ENCODE measurements around the gene NLRP6. TPM values are rescaled to one million over a fixed set of nuclear protein-coding genes. Genes with fewer than 3 reads are reported as not detected.
"Not testable (repeated sequence)": the region's sequence is repeated elsewhere in the genome, so short reads cannot be mapped to it uniquely, and the experiment has no call there.

NLRP6 gene
- total RNA-seq, 1 experiment from 2014 or later, result not detected

GRCh38 chr11:252666-253065 lies 25.5 kb upstream of the NLRP6 start:
- Histone ChIP-seq H3K27me3 (no peaks in the 10 kb centered on the region), H3K9me3 (no peaks in the 10 kb centered on the region), H3K4me3 (no peak overlapping the region), H3K36me3 (peaks cover 41% of the 10 kb centered on the region)
- DNase-seq, result no peak

GRCh38 chr11:253160-253885 lies 24.9 kb upstream of the NLRP6 start:
- no peaks in the 10 kb centered on the region for H3K27me3 ChIP-seq
- H3K4me3 ChIP-seq, result no peak overlapping the region
- no peak for DNase-seq
- H3K36me3 ChIP-seq, result peaks cover 34% of the 10 kb centered on the region
- H3K9me3 ChIP-seq, result no peaks in the 10 kb centered on the region

- Histone ChIP-seq H3K36me3 (peaks cover 28% of the 10 kb centered on the region), H3K4me3 (no peak overlapping the region), H3K27me3 (no peaks in the 10 kb centered on the region), H3K9me3 (no peaks in the 10 kb centered on the region)
- DNase-seq, result no peak
Observed at GRCh38 chr11:253886-254270, 24.3 kb upstream of the NLRP6 start.

- DNase-seq, result no peak
- Histone ChIP-seq H3K27me3 (no peaks in the 10 kb centered on the region), H3K4me3 (no peak overlapping the region), H3K36me3 (peaks cover 20% of the 10 kb centered on the region), H3K9me3 (no peaks in the 10 kb centered on the region)
Observed at GRCh38 chr11:255176-255575, 23.0 kb upstream of the NLRP6 start.

DNA sequence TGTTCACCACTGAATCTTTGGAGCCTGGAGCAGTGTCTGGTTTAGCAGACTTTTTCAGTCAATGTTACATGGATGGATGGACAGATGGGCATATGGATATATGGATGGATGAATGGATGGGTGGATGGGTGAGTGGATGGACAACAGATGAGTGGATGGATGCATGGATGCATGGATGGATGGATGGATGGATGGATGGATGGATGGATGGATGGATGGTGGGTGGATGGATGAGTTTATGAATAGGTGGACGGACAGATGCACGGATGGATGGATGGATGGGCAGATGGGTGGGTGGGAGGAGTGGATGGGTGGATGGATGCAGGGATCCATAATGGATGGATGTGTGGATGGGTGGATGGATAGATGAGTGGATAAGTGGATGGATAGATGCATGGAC lies 22.4 kb upstream of the NLRP6 start:
- Histone ChIP-seq H3K27me3 (no peaks in the 10 kb centered on the region), H3K36me3 (peaks cover 13% of the 10 kb centered on the region), H3K9me3 (no peaks in the 10 kb centered on the region), H3K4me3 (no peak overlapping the region)
- DNase-seq, result no peak

- Histone ChIP-seq H3K36me3 (no peaks in the 10 kb centered on the region; the same call in 1 of the 2 replicates), H3K27me3 (no peaks in the 10 kb centered on the region), H3K4me3 (no peak overlapping the region), H3K9me3 (no peaks in the 10 kb centered on the region)
- DNase-seq, result no peak
Observed at GRCh38 chr11:256952-257737, 21.1 kb upstream of the NLRP6 start.

- no peaks in the 10 kb centered on the region; the same call in 1 of the 2 replicates for H3K36me3 ChIP-seq
- no peaks in the 10 kb centered on the region for H3K27me3 ChIP-seq
- DNase-seq, result no peak
- H3K9me3 ChIP-seq, result no peaks in the 10 kb centered on the region
- no peak overlapping the region for H3K4me3 ChIP-seq
Observed at GRCh38 chr11:257766-258493, 20.3 kb upstream of the NLRP6 start.

GRCh38 chr11:259413-259812 lies 18.8 kb upstream of the NLRP6 start:
- no peaks in the 10 kb centered on the region for H3K27me3 ChIP-seq
- no peak overlapping the region for H3K4me3 ChIP-seq
- no peak for DNase-seq
- H3K9me3 ChIP-seq, result no peaks in the 10 kb centered on the region
- H3K36me3 ChIP-seq, result no peaks in the 10 kb centered on the region

GRCh38 chr11:261624-262023 lies 16.6 kb upstream of the NLRP6 start:
- Histone ChIP-seq H3K27me3 (no peaks in the 10 kb centered on the region), H3K4me3 (no peak overlapping the region), H3K36me3 (no peaks in the 10 kb centered on the region), H3K9me3 (peaks cover 3% of the 10 kb centered on the region; the same call in 1 of the 2 replicates)
- DNase-seq, result no peak

DNA sequence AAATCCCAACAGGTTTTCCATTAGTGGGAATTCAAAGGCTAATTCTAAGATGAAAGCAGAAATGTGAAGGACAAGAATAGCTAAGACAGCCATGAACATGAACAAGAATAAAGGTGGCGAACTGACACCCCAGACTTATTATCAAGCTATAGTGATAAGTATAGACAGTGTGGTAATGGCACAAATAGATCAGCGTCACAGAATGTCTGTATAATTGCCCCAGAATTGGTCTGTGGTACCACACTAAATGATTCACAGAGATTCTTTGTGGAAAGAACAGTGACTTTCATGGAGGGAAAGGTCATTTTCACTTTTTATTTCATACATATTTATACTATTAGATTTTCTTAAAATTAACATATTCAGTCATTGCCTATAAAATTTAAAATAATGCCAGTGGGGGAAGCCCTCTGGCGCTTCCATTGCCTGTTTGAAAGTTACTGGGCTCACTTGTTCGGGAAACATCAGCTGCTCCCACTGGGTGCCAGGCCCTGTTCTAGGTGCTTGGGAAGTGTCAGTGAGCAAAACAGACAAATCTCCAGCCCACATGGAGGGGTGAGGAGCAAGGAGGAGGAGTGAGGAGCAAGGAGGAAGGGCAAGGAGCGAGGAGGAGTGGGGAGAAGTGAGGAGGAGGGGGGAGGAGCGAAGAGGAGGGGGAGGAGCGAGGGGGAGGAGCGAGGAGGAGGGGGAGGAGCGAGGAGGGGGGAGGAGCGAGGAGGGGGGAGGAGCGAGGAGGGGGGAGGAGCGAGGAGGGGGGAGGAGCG lies 11.3 kb upstream of the NLRP6 start:
- Histone ChIP-seq H3K4me3 (no peak overlapping the region), H3K9me3 (peaks cover 3% of the 10 kb centered on the region; the same call in 1 of the 2 replicates), H3K36me3 (no peaks in the 10 kb centered on the region), H3K27me3 (no peaks in the 10 kb centered on the region)
- no peak for DNase-seq

DNA sequence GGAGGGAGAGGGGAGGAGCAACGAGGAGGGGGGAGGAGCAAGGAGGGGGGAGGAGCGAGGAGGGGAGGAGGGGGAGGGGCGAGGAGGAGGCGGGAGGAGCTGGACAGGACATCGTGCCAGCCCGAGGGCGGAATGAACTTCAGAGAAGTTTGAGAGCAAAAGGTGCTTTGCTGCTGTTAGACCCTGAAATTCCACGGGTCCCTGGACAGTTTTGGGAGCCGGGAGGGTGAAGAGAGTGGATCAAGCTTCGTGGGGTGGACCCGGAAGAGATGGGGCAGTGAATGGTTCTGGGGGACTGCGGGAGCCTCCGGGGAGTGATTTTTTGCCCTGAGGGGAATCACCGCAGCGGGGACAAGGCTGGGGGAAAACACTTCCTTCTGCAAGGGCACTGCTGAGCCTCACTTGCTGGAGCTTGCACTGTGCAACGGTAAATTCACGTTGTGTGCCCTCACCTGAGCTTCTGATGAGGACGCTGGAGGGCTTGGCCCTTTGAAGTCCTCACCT lies 10.7 kb upstream of the NLRP6 start:
- H3K36me3 ChIP-seq, result no peaks in the 10 kb centered on the region
- DNase-seq, result peak; percentile 33

GRCh38 chr11:268716-269145 lies 9.5 kb upstream of the NLRP6 start:
- not testable (repeated sequence) for H3K27me3 ChIP-seq, H3K9me3 ChIP-seq, H3K36me3 ChIP-seq
- DNase-seq, result peak; percentile 86
- H3K4me3 ChIP-seq, result peak overlapping the region; percentile 32

More for the DNA sequence above, 10.7 kb upstream of the NLRP6 start:
- no peak overlapping the region for H3K4me3 ChIP-seq
- H3K9me3 ChIP-seq, result peaks cover 3% of the 10 kb centered on the region; the same call in 1 of the 2 replicates
- H3K27me3 ChIP-seq, result no peaks in the 10 kb centered on the region

DNA sequence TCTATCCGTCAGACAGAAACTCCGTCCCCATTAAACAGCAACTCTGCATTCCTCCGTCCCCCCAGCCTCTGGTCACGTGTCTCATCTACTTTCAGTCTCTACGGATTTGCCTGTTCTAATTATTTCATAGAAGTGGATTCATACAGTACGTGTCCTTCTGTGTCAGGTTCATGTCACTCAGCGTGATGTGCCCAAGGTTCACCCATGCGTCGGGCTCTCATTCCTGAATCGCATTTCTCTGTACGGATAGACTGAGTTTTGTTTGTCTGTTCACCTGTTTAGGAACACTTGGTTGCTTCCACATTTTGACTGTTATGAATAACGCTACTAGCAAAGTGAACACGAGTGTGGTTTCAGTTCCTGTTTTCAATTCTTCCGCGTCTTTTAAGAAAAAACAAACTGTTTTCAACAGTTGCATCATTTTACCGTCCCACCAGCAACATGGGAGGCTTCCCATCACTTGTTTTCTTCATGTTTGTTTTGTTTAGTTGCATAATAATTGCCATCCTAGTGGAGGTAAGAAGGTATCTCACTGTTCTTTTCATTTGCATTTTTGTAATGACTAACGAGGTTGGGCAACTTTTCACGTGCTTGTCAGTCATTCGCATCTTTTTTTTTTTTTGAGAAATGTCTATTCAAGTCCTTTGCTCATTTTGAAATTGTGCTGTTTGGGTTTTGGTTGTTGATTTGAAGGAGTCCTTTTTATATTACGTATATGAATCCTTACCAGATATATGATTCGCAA lies 8.9 kb upstream of the NLRP6 start:
- Histone ChIP-seq H3K36me3 (no peaks in the 10 kb centered on the region), H3K9me3 (peaks cover 3% of the 10 kb centered on the region; the same call in 1 of the 2 replicates), H3K4me3 (peak overlapping the region; percentile 32), H3K27me3 (no peaks in the 10 kb centered on the region)
- DNase-seq, result no peak

DNA sequence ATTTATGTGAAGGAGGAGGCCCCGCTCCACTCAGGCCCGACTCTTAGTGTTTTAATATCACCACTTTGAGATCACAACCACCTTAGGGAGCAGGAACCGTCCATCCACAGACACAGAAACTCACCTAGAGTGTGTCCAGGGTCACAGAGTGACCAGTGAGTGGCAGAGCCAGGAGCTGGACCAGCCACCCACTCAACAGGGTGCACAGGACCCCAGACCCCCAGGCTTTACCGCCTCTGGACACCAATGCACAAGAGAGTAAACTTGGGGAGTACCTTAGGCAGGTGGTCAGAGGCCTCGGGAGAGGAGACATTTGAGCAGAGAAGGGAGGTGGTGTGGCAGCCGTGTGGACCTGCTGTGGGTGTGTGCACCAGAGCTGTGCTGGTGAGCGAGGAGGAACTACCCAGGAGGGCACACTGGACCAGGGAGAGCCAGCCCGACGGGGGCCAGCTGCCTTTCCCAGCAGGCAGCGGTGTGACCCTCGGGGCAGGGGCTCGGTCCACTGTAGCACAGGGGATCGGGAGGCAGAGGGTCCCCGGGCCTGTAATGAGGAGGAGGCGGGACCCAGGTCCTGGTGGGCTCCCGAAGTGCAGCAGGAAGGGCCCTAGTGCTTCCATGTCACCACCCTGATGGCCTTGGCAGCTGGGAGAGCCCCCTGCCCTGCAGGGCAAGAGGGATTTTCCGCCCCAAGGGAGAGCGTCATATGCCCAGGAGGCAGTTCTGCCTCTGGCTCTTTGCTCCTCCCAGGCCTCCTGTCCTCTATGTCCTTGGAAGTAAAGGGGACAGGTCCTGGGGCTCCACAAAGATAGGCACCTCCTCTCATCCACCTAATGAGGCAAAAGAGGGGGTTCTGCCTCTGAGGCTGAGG lies 7.5 kb upstream of the NLRP6 start:
- H3K36me3 ChIP-seq, result no peaks in the 10 kb centered on the region
- H3K9me3 ChIP-seq, result peaks cover 2% of the 10 kb centered on the region; the same call in 1 of the 2 replicates
- H3K4me3 ChIP-seq, result no peak overlapping the region
- DNase-seq, result no peak
- H3K27me3 ChIP-seq, result no peaks in the 10 kb centered on the region

DNA sequence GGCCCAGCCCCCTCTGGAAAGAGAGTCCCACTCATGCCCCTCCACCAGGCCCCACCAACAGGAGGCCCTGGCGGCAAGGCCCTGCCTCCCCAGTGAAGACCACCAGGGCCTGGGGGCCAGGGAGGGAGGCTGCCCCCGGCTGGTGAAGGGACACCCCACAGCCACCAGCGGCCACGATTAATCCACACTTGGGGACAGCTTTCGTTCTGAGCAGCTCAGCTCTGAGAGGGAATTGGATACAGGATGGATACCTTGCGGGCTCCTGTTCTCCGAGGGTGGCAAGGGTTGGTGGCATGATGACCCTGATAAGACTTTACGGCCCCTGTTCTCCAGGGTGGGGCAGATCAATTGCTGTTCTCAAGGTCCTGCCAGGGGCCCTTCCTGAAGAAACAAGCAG lies 6.9 kb upstream of the NLRP6 start:
- no peak for DNase-seq
- H3K4me3 ChIP-seq, result no peak overlapping the region
- no peaks in the 10 kb centered on the region for H3K27me3 ChIP-seq
- H3K36me3 ChIP-seq, result no peaks in the 10 kb centered on the region
- peaks cover 3% of the 10 kb centered on the region; the same call in 1 of the 2 replicates for H3K9me3 ChIP-seq

Measured in MG63 (cell line).